OCI-LY3 (cell line): ENCODE data around the gene GNG13.

Experiments used
- CTCF ChIP-seq: fragments of 200-600, 300-600 bp; sonication (generic); IDR thresholded peaks from 2 replicates; pipeline ENCODE4 v1.5.1; 2014; ENCODE audit warnings: antibody characterized with exemption, low read length, low read depth
- EZH2phosphoT487 ChIP-seq: fragments of 200-600 bp; shearing (Covaris generic); IDR thresholded peaks from 2 replicates; pipeline ENCODE4 v1.6.1; 2018; ENCODE audit warnings: antibody characterized with exemption, mixed run types, low read depth

- no peak for TF ChIP-seq CTCF
- no peak for TF ChIP-seq EZH2phosphoT487
Observed at GRCh38 chr16:780296-780695, 20.2 kb downstream of the GNG13 start.
